PC-3 (cell line): ENCODE data around the gene EGLN2. TPM values are rescaled to one million over a fixed set of nuclear protein-coding genes. Genes with fewer than 3 reads are reported as not detected.
"Not testable (repeated sequence)": the region's sequence is repeated elsewhere in the genome, so short reads cannot be mapped to it uniquely, and the experiment has no call there.

ENCODE experiments used
- ATAC-seq: fragments of 200-7000 bp; cut with Tn5 transposase; 2 replicates; pipeline ENCODE4 v1.9.1; 2020; ENCODE audit warnings: mild to moderate bottlenecking, moderate library complexity
- BruUV-seq: library from RNA; stranded (reverse); fragments of 400-500 nt; replicated peaks from 2 replicates; lab custom pipeline; 2021; lab: Mats Ljungman, UMichigan
- CTCF ChIA-PET: fragments of 300-600 bp; sonication (Branson Sonifier 250); formaldehyde crosslinking; loops from one replicate; lab custom pipeline; 2022; ENCODE audit warnings: antibody characterized with exemption; lab: Charles Lee
- POLR2A ChIA-PET: fragments of 300-600 bp; sonication (Branson Sonifier 250); formaldehyde crosslinking; loops from one replicate; lab custom pipeline; 2022; ENCODE audit warnings: antibody characterized with exemption; ENCODE audit not compliant: unreplicated experiment; lab: Charles Lee
- DNase-seq: peaks from one replicate; pipeline ENCODE4 v3.0.0-alpha.2; 2015
- H2AFZ ChIP-seq: fragments of 300-600 bp; sonication (generic); 2 replicates; pipeline ENCODE4 v1.6.0; 2016; ENCODE audit warnings: antibody characterized with exemption, low read length
- H3F3A ChIP-seq: fragments of 300-600 bp; sonication (generic); one replicate; pipeline ENCODE4 v1.6.0; 2017; ENCODE audit warnings: antibody characterized with exemption, low read length, control low read depth, mild to moderate bottlenecking; ENCODE audit not compliant: unreplicated experiment
- H3K27ac ChIP-seq: fragments of 300-600 bp; sonication (generic); 2 replicates; pipeline ENCODE4 v1.5.1; 2016; ENCODE audit warnings: mild to moderate bottlenecking, low read length
- H3K27me3 ChIP-seq: fragments of 300-600 bp; sonication (generic); 2 replicates; pipeline ENCODE4 v1.6.1; 2016; ENCODE audit warnings: low read length, mixed read lengths
- H3K36me3 ChIP-seq: fragments of 300-600 bp; sonication (generic); 2 replicates; pipeline ENCODE4 v1.6.1; 2016; ENCODE audit warnings: low read depth, mixed run types, low read length, mixed read lengths
- H3K4me1 ChIP-seq: fragments of 300-600 bp; sonication (generic); 2 replicates; pipeline ENCODE4 v1.5.1; 2016; ENCODE audit warnings: low read length; ENCODE audit not compliant: insufficient read depth
- H3K4me2 ChIP-seq: fragments of 300-600 bp; sonication (generic); 2 replicates; pipeline ENCODE4 v1.6.0; 2016; ENCODE audit warnings: low read length
- H3K4me3 ChIP-seq: fragments of 300-600 bp; sonication (generic); 2 replicates; pipeline ENCODE4 v1.5.1; 2016; ENCODE audit warnings: mild to moderate bottlenecking, low read length, mixed read lengths
- H3K79me2 ChIP-seq: fragments of 300-600 bp; sonication (generic); 2 replicates; pipeline ENCODE4 v1.6.1; 2017; ENCODE audit warnings: low read length, mixed read lengths
- H3K9ac ChIP-seq: fragments of 300-600 bp; sonication (generic); 2 replicates; pipeline ENCODE4 v1.6.0; 2016; ENCODE audit warnings: mild to moderate bottlenecking, low read length
- H3K9me2 ChIP-seq: fragments of 300-600 bp; sonication (generic); replicated peaks from 2 replicates; pipeline ENCODE4 v1.6.1; 2016; ENCODE audit warnings: mixed run types, low read length, mixed read lengths
- H3K9me3 ChIP-seq: fragments of 300-600 bp; sonication (generic); 2 replicates; pipeline ENCODE4 v1.6.1; 2016; ENCODE audit warnings: low read length, mixed read lengths
- H4K20me1 ChIP-seq: fragments of 300-600 bp; sonication (generic); 2 replicates; pipeline ENCODE4 v1.6.1; 2016; ENCODE audit warnings: low read length, mixed read lengths
- EZH2 ChIP-seq: fragments of 300-600 bp; sonication (generic); IDR thresholded peaks from one replicate; pipeline ENCODE4 v1.6.1; 2017; ENCODE audit warnings: antibody characterized with exemption, mild to moderate bottlenecking, low read length; ENCODE audit not compliant: unreplicated experiment
- EZH2phosphoT487 ChIP-seq: fragments of 300-600 bp; sonication (generic); IDR thresholded peaks from 2 replicates; pipeline ENCODE4 v1.6.1; 2018; ENCODE audit warnings: mild to moderate bottlenecking, antibody characterized with exemption, low read length, borderline replicate concordance
- intact Hi-C: fragments of 100-400 bp; cut with micrococcal nuclease; formaldehyde crosslinking; loops from 2 replicates; pipeline ENCODE4 v1.9.0; 2023
- total RNA-seq: library from RNA; depleted of rRNA; stranded (reverse); fragments of >200 nt; gene quantifications from 2 replicates; pipeline ENCODE4 v1.2.3, GENCODE V29; 2014
- TF ChIP-seq, protein P1 (sequence below): fragments of 300-600 bp; sonication (generic); conservative IDR thresholded peaks from 2 replicates; pipeline ENCODE4 v1.5.1; 2017; ENCODE audit warnings: antibody characterized with exemption, low read depth, mild to moderate bottlenecking, low read length

Gene EGLN2
- total RNA-seq, 1 experiment from 2014 or later: 36.6 TPM

GRCh38 chr19:40762754-40763470 is 36.1 kb upstream of the EGLN2 start:
- DNase-seq (no peak), ATAC-seq (no peak)
- CTCF ChIA-PET: no interaction called here
- no peaks in the 10 kb centered on the region for H3K27me3 ChIP-seq
- H3K27ac ChIP-seq: no peak overlapping the region
- no peaks in the 10 kb centered on the region for H4K20me1 ChIP-seq
- peaks cover 57% of the 10 kb centered on the region for H3K36me3 ChIP-seq
- no peaks in the 10 kb centered on the region for H3K9me2 ChIP-seq
- H3K4me2 ChIP-seq: no peak overlapping the region
- BruUV-seq: no TSS peak
- intact Hi-C loops: no loop called here
- H3K79me2 ChIP-seq: peaks cover 14% of the 10 kb centered on the region
- no peak overlapping the region for H3K9ac ChIP-seq
- no peaks in the 10 kb centered on the region for H3F3A ChIP-seq
- TF ChIP-seq EZH2: no peak
- TF ChIP-seq, protein P1, sequence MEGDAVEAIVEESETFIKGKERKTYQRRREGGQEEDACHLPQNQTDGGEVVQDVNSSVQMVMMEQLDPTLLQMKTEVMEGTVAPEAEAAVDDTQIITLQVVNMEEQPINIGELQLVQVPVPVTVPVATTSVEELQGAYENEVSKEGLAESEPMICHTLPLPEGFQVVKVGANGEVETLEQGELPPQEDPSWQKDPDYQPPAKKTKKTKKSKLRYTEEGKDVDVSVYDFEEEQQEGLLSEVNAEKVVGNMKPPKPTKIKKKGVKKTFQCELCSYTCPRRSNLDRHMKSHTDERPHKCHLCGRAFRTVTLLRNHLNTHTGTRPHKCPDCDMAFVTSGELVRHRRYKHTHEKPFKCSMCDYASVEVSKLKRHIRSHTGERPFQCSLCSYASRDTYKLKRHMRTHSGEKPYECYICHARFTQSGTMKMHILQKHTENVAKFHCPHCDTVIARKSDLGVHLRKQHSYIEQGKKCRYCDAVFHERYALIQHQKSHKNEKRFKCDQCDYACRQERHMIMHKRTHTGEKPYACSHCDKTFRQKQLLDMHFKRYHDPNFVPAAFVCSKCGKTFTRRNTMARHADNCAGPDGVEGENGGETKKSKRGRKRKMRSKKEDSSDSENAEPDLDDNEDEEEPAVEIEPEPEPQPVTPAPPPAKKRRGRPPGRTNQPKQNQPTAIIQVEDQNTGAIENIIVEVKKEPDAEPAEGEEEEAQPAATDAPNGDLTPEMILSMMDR: no peak
- no peak for TF ChIP-seq EZH2phosphoT487
- no peaks in the 10 kb centered on the region for H3K4me1 ChIP-seq
- no peak overlapping the region for H2AFZ ChIP-seq
- H3K9me3 ChIP-seq: no peaks in the 10 kb centered on the region
- POLR2A ChIA-PET: no interaction called here
- H3K4me3 ChIP-seq: no peak overlapping the region

GRCh38 chr19:40763526-40763925 is 35.5 kb upstream of the EGLN2 start:
- no peaks in the 10 kb centered on the region for H3K27me3 ChIP-seq
- H3K9ac ChIP-seq: no peak overlapping the region
- no peak for DNase-seq
- no peak for ATAC-seq
- no peaks in the 10 kb centered on the region for H3F3A ChIP-seq
- H3K9me3 ChIP-seq: no peaks in the 10 kb centered on the region
- TF ChIP-seq, protein P1: no peak
- TF ChIP-seq EZH2: no peak
- no peak for TF ChIP-seq EZH2phosphoT487
- H2AFZ ChIP-seq: no peak overlapping the region
- intact Hi-C loops: no loop called here
- BruUV-seq: no TSS peak
- H3K9me2 ChIP-seq: no peaks in the 10 kb centered on the region
- no peak overlapping the region for H3K27ac ChIP-seq
- H4K20me1 ChIP-seq: no peaks in the 10 kb centered on the region
- H3K4me3 ChIP-seq: no peak overlapping the region
- H3K36me3 ChIP-seq: peaks cover 53% of the 10 kb centered on the region
- H3K4me1 ChIP-seq: no peaks in the 10 kb centered on the region
- CTCF ChIA-PET: interaction anchor here (0.6 kb wide), 1 partner anchor 500 kb away, joined by 3 read pairs; no protein-coding TSS in a partner anchor
- H3K79me2 ChIP-seq: peaks cover 10% of the 10 kb centered on the region
- POLR2A ChIA-PET: interaction anchor here (0.5 kb wide), 1 partner anchor 42 kb away, joined by 3 read pairs; no protein-coding TSS in a partner anchor
- no peak overlapping the region for H3K4me2 ChIP-seq

GRCh38 chr19:40763963-40764362 is 35.0 kb upstream of the EGLN2 start:
- no peaks in the 10 kb centered on the region for H3K9me3 ChIP-seq
- H3K36me3 ChIP-seq: peaks cover 52% of the 10 kb centered on the region
- BruUV-seq: no TSS peak

DNA sequence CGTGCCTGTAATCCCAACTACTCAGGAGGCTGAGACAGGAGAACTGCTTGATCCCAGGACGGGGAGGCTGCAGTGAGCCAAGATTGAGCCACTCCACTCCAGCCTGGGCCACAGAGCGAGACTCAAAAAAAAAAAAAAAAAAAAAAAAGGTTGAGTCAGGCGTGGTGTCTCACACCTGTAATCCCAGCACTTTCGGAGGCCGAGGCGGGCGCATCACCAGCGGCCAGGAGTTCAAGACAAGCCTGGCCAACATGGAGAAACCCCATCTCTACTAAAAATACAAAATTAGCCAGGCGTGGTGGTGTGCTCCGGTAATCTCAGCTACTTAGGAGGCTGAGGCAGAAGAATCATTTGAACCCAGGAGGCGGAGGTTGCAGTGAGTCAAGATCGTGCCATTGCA is 32.6 kb upstream of the EGLN2 start:
- H3K36me3 ChIP-seq: peaks cover 36% of the 10 kb centered on the region
- H3K27ac ChIP-seq, H3K4me3 ChIP-seq, H3K79me2 ChIP-seq, H3K4me2 ChIP-seq, POLR2A ChIA-PET, H3K27me3 ChIP-seq, H3F3A ChIP-seq, H4K20me1 ChIP-seq, H3K9me3 ChIP-seq, H3K4me1 ChIP-seq, H2AFZ ChIP-seq, CTCF ChIA-PET, DNase-seq, ATAC-seq, H3K9ac ChIP-seq, intact Hi-C loops, H3K9me2 ChIP-seq, BruUV-seq: not testable (repeated sequence)

More at GRCh38 chr19:40763963-40764362, 35.0 kb upstream of the EGLN2 start:
- no peaks in the 10 kb centered on the region for H3F3A ChIP-seq
- DNase-seq (no peak), ATAC-seq (no peak)
- no peak overlapping the region for H3K9ac ChIP-seq
- H3K4me1 ChIP-seq: no peaks in the 10 kb centered on the region
- no peaks in the 10 kb centered on the region for H3K27me3 ChIP-seq
- ChIA-PET POLR2A (interaction anchor here (0.5 kb wide), 1 partner anchor 41 kb away, joined by 3 read pairs; no protein-coding TSS in a partner anchor), CTCF (interaction anchor here (0.6 kb wide), 1 partner anchor 499 kb away, joined by 3 read pairs; no protein-coding TSS in a partner anchor)
- intact Hi-C loops: no loop called here
- peaks cover 8% of the 10 kb centered on the region; the same call in 1 of the 2 replicates for H3K79me2 ChIP-seq
- H3K9me2 ChIP-seq: no peaks in the 10 kb centered on the region
- H4K20me1 ChIP-seq: no peaks in the 10 kb centered on the region
- no peak overlapping the region for H2AFZ ChIP-seq
- no peak overlapping the region for H3K4me3 ChIP-seq
- H3K4me2 ChIP-seq: no peak overlapping the region
- H3K27ac ChIP-seq: no peak overlapping the region
- TF ChIP-seq, protein P1: no peak
- TF ChIP-seq EZH2 (no peak), EZH2phosphoT487 (no peak)
